Stimulated activated naive CD8-positive, alpha-beta T cell treated with anti-CD3 and anti-CD28 coated beads, Interleukin-15, Interleukin-2, amounts not matched to agents 100 ng/mL and 50 ng/mL, for 24 hours (primary cell): Measurements from ENCODE around the gene NBR1.
A peak's percentile ranks its signal among the peaks of the same experiment; 100 is the strongest.
"Not testable (repeated sequence)": the region's sequence is repeated elsewhere in the genome, so short reads cannot be mapped to it uniquely, and the experiment has no call there.

Source experiments
- H3K27ac Mint-ChIP-seq: one replicate; pipeline ENCODE4 v1.8.0; 2021; ENCODE audit warnings: mild to moderate bottlenecking, mixed read lengths
- H3K27me3 Mint-ChIP-seq: one replicate; pipeline ENCODE4 v1.8.0; 2021; ENCODE audit warnings: mixed read lengths
- H3K36me3 Mint-ChIP-seq: one replicate; pipeline ENCODE4 v1.8.0; 2021; ENCODE audit warnings: low read depth, mixed read lengths
- H3K4me1 Mint-ChIP-seq: one replicate; pipeline ENCODE4 v1.8.0; 2021; ENCODE audit warnings: low read depth, mixed read lengths
- H3K4me3 Mint-ChIP-seq: one replicate; pipeline ENCODE4 v1.8.0; 2021; ENCODE audit warnings: mild to moderate bottlenecking, mixed read lengths
- H3K9me3 Mint-ChIP-seq: one replicate; pipeline ENCODE4 v1.8.0; 2021; ENCODE audit warnings: mixed read lengths

Gene NBR1

GRCh38 chr17:43170766-43171585 lies at the start of gene NBR1:
Gene NBR1 (plus strand): TSS chr17:43171214. CDS start chr17:43175800, 4,586 bp downstream.
- Mint-ChIP-seq H3K27me3 (no peaks in the 10 kb centered on the region), H3K9me3 (no peaks in the 10 kb centered on the region), H3K36me3 (peaks cover 17% of the 10 kb centered on the region), H3K4me3 (no peak within 1 kb of the TSS), H3K27ac (no peak within 1 kb of the TSS), H3K4me1 (peaks cover 35% of the 10 kb centered on the region)

GRCh38 chr17:43125133-43125966 lies 45.7 kb upstream of the NBR1 start, which contains the start of gene BRCA1:
Gene BRCA1 (minus strand): TSS chr17:43125364. CDS start chr17:43124096, 1,268 bp downstream.
- Mint-ChIP-seq H3K27ac (peak within 1 kb of the TSS; percentile 98), H3K4me3 (peak within 1 kb of the TSS; percentile 96), H3K9me3 (no peaks in the 10 kb centered on the region), H3K27me3 (no peaks in the 10 kb centered on the region), H3K36me3 (peaks cover 40% of the 10 kb centered on the region), H3K4me1 (peaks cover 40% of the 10 kb centered on the region)

- H3K27ac Mint-ChIP-seq = peak overlapping the region; percentile 98
- H3K9me3 Mint-ChIP-seq = no peaks in the 10 kb centered on the region
Observed at GRCh38 chr17:43125967-43126910, 44.8 kb upstream of the NBR1 start.

GRCh38 chr17:43126911-43127290 lies 44.1 kb upstream of the NBR1 start:
- H3K4me3 Mint-ChIP-seq = peak overlapping the region; percentile 76
- H3K36me3 Mint-ChIP-seq = peaks cover 43% of the 10 kb centered on the region
- H3K4me1 Mint-ChIP-seq = peaks cover 44% of the 10 kb centered on the region
- no peak overlapping the region for H3K27ac Mint-ChIP-seq
- no peaks in the 10 kb centered on the region for H3K27me3 Mint-ChIP-seq
- H3K9me3 Mint-ChIP-seq = no peaks in the 10 kb centered on the region

More at GRCh38 chr17:43125967-43126910, 44.8 kb upstream of the NBR1 start:
- H3K4me1 Mint-ChIP-seq = peaks cover 44% of the 10 kb centered on the region
- H3K36me3 Mint-ChIP-seq = peaks cover 46% of the 10 kb centered on the region
- peak overlapping the region; percentile 96 for H3K4me3 Mint-ChIP-seq
- no peaks in the 10 kb centered on the region for H3K27me3 Mint-ChIP-seq

- not testable (repeated sequence) for H3K27me3 Mint-ChIP-seq, H3K9me3 Mint-ChIP-seq
- Mint-ChIP-seq H3K4me1 (peaks cover 44% of the 10 kb centered on the region), H3K4me3 (peak overlapping the region; percentile 76), H3K27ac (peak overlapping the region; percentile 77), H3K36me3 (peaks cover 42% of the 10 kb centered on the region)
Observed at GRCh38 chr17:43127333-43127876, 43.6 kb upstream of the NBR1 start.

- H3K27me3 Mint-ChIP-seq = no peaks in the 10 kb centered on the region
- H3K4me3 Mint-ChIP-seq = no peak overlapping the region
- H3K9me3 Mint-ChIP-seq = no peaks in the 10 kb centered on the region
- H3K27ac Mint-ChIP-seq = no peak overlapping the region
- peaks cover 46% of the 10 kb centered on the region for H3K36me3 Mint-ChIP-seq
- H3K4me1 Mint-ChIP-seq = peaks cover 33% of the 10 kb centered on the region
Observed at GRCh38 chr17:43129671-43130010, 41.4 kb upstream of the NBR1 start.

- Mint-ChIP-seq H3K27ac (no peak overlapping the region), H3K4me1 (peaks cover 29% of the 10 kb centered on the region), H3K36me3 (peaks cover 40% of the 10 kb centered on the region), H3K9me3 (no peaks in the 10 kb centered on the region), H3K4me3 (no peak overlapping the region), H3K27me3 (no peaks in the 10 kb centered on the region)
Observed at GRCh38 chr17:43132117-43132516, 38.9 kb upstream of the NBR1 start.

GRCh38 chr17:43133439-43133838 lies 37.6 kb upstream of the NBR1 start:
- not testable (repeated sequence) for H3K4me3 Mint-ChIP-seq, H3K9me3 Mint-ChIP-seq, H3K27me3 Mint-ChIP-seq, H3K27ac Mint-ChIP-seq
- peaks cover 20% of the 10 kb centered on the region for H3K4me1 Mint-ChIP-seq
- H3K36me3 Mint-ChIP-seq = peaks cover 29% of the 10 kb centered on the region

- Mint-ChIP-seq H3K27ac (no peak overlapping the region), H3K9me3 (no peaks in the 10 kb centered on the region), H3K4me1 (peaks cover 17% of the 10 kb centered on the region), H3K4me3 (no peak overlapping the region), H3K27me3 (no peaks in the 10 kb centered on the region), H3K36me3 (peaks cover 23% of the 10 kb centered on the region)
Observed at GRCh38 chr17:43134774-43135453, 36.1 kb upstream of the NBR1 start.

GRCh38 chr17:43135454-43135819 lies 35.6 kb upstream of the NBR1 start:
- H3K4me3 Mint-ChIP-seq = no peak overlapping the region

GRCh38 chr17:43136574-43136973 lies 34.4 kb upstream of the NBR1 start:
- H3K27ac Mint-ChIP-seq = peak overlapping the region; percentile 76
- not testable (repeated sequence) for H3K27me3 Mint-ChIP-seq, H3K4me3 Mint-ChIP-seq, H3K9me3 Mint-ChIP-seq
- H3K4me1 Mint-ChIP-seq = peaks cover 14% of the 10 kb centered on the region
- H3K36me3 Mint-ChIP-seq = peaks cover 17% of the 10 kb centered on the region

More at GRCh38 chr17:43135454-43135819, 35.6 kb upstream of the NBR1 start:
- Mint-ChIP-seq H3K4me1 (peaks cover 17% of the 10 kb centered on the region), H3K36me3 (peaks cover 23% of the 10 kb centered on the region), H3K27me3 (no peaks in the 10 kb centered on the region), H3K9me3 (no peaks in the 10 kb centered on the region), H3K27ac (no peak overlapping the region)

- H3K27me3 Mint-ChIP-seq, H3K27ac Mint-ChIP-seq, H3K4me3 Mint-ChIP-seq, H3K9me3 Mint-ChIP-seq: not testable (repeated sequence)
- peaks cover 16% of the 10 kb centered on the region for H3K36me3 Mint-ChIP-seq
- peaks cover 14% of the 10 kb centered on the region for H3K4me1 Mint-ChIP-seq
Observed at GRCh38 chr17:43138531-43138930, 32.5 kb upstream of the NBR1 start.

- H3K27ac Mint-ChIP-seq = peak overlapping the region; percentile 10
- no peaks in the 10 kb centered on the region for H3K27me3 Mint-ChIP-seq
- H3K4me3 Mint-ChIP-seq = no peak overlapping the region
- peaks cover 13% of the 10 kb centered on the region for H3K4me1 Mint-ChIP-seq
- no peaks in the 10 kb centered on the region for H3K9me3 Mint-ChIP-seq
- peaks cover 5% of the 10 kb centered on the region for H3K36me3 Mint-ChIP-seq
Observed at GRCh38 chr17:43140396-43141332, 30.4 kb upstream of the NBR1 start.
